Measurements from ENCODE around the gene VPS26C.
"Not testable (repeated sequence)": the region's sequence is repeated elsewhere in the genome, so short reads cannot be mapped to it uniquely, and the experiment has no call there.

VPS26C gene

GRCh38 chr21:37292041-37292440, 24.9 kb upstream of the VPS26C start (continued):
- no peak for TF ChIP-seq TSHZ2 (CRISPR knock-in tag; IDR thresholded peaks at IDR 0.05)
- TF ChIP-seq ISL1 (CRISPR knock-in tag; IDR thresholded peaks at IDR 0.05): no peak

GRCh38 chr21:37283191-37283710, 16.1 kb upstream of the VPS26C start:
- ATAC-seq: not testable (repeated sequence)

GRCh38 chr21:37282602-37283001, 15.5 kb upstream of the VPS26C start:
- not testable (repeated sequence) for ATAC-seq

GRCh38 chr21:37281993-37282392, 14.9 kb upstream of the VPS26C start:
- no peak for TF ChIP-seq TSHZ2 (CRISPR knock-in tag; IDR thresholded peaks at IDR 0.05)
- ATAC-seq: no peak

GRCh38 chr21:37281579-37281978, 14.4 kb upstream of the VPS26C start:
- TF ChIP-seq RARB (CRISPR knock-in tag; IDR thresholded peaks at IDR 0.05): no peak
- no peak for TF ChIP-seq TOX (CRISPR knock-in tag; IDR thresholded peaks at IDR 0.05; ENCODE audit: borderline replicate concordance)
- no peak for TF ChIP-seq ZNF8 (CRISPR knock-in tag; IDR thresholded peaks at IDR 0.05)
- no peak for ATAC-seq

- not testable (repeated sequence) for ATAC-seq
These were observed 12.1 kb upstream of the VPS26C start for GRCh38 chr21:37279271-37279670.

GRCh38 chr21:37278199-37278598, 11.1 kb upstream of the VPS26C start:
- TF ChIP-seq TSHZ2 (CRISPR knock-in tag; IDR thresholded peaks at IDR 0.05) (no peak), ZNF70 (CRISPR knock-in tag; IDR thresholded peaks at IDR 0.05) (no peak), CSDC2 (CRISPR knock-in tag; IDR thresholded peaks at IDR 0.05) (no peak), ZFP30 (CRISPR knock-in tag; IDR thresholded peaks at IDR 0.05) (no peak), RARB (CRISPR knock-in tag; IDR thresholded peaks at IDR 0.05) (no peak), PPARA (CRISPR knock-in tag; IDR thresholded peaks at IDR 0.05; ENCODE audit: borderline replicate concordance) (no peak), CSRNP3 (CRISPR knock-in tag; IDR thresholded peaks at IDR 0.05) (no peak), ZNF8 (CRISPR knock-in tag; IDR thresholded peaks at IDR 0.05) (no peak), ARNTL (CRISPR knock-in tag; IDR thresholded peaks at IDR 0.05; ENCODE audit: borderline replicate concordance, low read depth) (no peak), OSR1 (CRISPR knock-in tag; IDR thresholded peaks at IDR 0.05) (no peak), PATZ1 (CRISPR knock-in tag; IDR thresholded peaks at IDR 0.05; ENCODE audit: borderline replicate concordance) (no peak), CREB5 (CRISPR knock-in tag; IDR thresholded peaks at IDR 0.05; ENCODE audit: low read depth) (no peak), TOX (CRISPR knock-in tag; IDR thresholded peaks at IDR 0.05; ENCODE audit: borderline replicate concordance) (no peak), ZC3H10 (CRISPR knock-in tag; IDR thresholded peaks at IDR 0.05) (no peak), ZNF565 (CRISPR knock-in tag; conservative IDR thresholded peaks at IDR 0.05; ENCODE audit: low read depth) (no peak), SNAI2 (CRISPR knock-in tag; IDR thresholded peaks at IDR 0.05) (no peak), BACH2 (CRISPR knock-in tag; IDR thresholded peaks at IDR 0.05; ENCODE audit: borderline replicate concordance) (no peak)
- ATAC-seq: no peak
